Inferior parietal cortex (tissue), 1 donor: ENCODE measurements around the gene ZFP1.

Experiments
- DNase-seq: peaks from one replicate; pipeline ENCODE4 v3.0.0-alpha.2; 2016; ENCODE audit errors: extremely low spot score

Gene ZFP1

DNA sequence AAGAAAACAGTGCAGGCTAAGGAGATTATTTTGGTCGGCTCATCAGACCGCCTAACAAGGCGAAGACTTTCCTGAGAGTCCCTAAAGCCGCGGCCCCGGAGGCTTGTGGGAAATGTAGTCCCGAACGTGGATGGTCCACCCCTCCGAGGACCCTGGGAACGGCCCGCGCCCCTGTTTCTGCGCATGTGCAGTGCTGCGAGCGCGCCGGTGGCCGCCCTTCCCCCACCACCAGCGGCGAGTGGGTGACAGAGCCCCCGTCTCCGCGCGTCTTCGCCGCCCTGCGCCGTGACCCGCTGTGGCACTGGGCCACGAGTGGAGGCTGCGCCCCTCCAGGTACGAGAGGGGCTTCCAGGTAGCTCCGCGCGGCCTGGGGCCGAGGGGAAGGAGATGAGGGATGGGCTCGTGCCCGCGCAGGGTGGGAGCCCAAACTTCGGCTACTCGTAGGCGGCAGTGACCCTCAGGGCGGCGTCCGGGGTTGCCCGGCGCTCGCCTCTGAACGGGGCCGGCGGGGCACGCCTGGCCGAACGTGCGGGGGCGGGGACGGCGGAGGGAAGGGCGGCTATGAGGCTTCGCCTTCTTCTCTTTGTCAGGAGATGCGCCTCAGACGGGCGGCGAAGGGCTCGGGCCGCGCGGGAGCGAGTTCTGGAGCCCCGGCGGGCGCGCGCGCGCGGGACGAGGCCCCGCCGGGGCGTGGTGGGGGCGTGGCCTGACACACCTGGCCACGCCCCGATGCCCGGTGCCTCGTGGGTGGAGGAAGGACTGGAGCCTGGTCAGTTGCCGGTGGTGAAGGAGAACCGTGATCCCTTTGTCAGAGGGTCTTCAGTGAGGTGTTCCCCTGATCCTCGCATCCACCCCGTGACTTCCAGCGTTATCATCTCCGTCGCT lies at the start of gene ZFP1:
Gene ZFP1 (plus strand): TSS at position 214 of the 885 bp plus-strand sequence. CDS start 4,428 bp downstream, outside the sequence.
- DNase-seq: peak; percentile 96

DNA sequence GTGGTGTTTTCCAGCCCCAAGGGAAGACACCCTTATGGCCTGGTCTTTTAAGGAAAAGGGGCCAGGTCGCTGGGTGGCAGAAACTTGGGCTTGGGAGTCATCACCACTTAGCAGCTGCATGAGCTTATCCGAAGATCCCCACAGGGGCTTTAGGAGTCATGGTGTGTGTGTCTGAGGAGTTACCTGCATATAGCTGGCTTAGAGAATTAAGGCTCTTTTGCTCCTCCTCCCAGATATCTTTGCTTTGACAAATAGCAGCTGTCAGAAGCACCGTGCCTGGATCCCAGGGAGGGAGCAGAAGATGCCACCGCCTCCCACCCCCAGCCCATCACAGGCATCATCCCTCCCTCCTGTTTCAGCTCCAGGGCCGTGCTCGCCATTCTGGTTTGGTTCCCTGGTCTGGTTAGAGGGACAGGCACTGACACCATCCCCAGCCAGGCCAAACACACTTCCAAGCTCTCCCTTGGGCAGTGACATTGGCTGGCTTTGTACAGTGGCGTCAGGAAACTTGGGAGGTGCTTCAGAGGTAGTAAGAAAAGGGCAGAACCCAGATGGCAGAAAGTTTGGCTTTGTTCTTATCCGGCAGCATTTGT lies 49.2 kb upstream of the ZFP1 start:
- DNase-seq: no peak

DNA sequence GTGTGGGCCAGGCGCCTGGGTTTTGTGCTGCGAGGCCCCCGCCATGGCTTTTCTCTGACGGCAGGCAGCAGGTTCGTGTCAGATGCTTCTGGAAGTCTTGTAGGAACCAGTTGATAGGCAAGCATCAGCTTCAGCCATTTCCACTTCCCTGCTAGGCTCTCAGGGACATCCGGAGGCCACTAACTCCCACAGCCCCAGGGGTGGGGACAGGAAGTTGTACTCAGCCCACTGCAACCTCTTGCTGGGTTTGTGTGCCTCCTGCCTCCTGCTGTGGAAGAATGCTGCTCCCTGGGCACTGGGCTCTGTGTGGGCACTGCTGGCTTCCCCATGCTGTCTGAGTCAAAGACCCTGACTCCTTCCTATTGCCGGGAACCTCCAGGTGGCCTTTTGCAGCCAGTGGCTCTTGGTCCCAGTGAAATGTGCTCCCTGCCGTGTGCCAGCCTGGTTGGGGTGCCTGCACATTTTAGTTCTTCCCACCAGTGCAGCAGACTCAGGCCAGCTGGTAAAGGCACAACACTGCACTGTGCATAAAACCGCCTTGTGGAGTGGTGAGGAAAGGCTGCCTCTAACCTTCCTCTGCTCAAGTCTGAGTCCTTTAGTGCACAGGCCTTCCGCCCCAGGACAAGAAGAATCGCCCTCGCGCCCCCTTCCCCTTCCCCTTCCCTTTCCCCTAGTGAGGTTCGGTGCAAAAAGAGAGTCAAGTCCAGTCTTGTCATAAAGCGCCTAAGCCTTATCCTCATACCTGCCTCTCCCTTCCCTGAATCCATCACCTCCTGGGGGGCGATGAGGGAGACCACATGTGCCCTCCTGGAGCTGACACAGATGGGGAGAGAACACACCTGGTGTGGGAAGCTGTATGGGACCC lies 48.4 kb upstream of the ZFP1 start:
- DNase-seq: no peak

DNA sequence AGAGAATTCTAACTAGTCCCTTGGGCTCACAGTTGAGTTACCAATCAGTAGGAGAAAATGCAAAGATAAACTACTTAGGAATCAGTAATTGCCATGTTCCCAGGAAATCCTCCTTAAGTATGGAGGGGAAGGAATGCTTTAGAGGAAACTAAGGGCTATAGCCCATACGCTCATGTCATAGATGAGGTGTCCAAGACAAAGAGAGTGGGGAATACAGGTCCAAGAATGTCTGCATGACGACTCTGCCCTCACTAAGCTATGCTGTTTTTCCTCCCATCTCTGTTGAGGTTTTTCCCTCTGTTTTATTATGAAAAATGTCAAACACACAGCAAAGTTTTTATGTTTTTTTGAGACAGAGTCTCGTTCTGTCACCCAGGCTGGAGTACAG lies 47.7 kb upstream of the ZFP1 start:
- DNase-seq: no peak

DNA sequence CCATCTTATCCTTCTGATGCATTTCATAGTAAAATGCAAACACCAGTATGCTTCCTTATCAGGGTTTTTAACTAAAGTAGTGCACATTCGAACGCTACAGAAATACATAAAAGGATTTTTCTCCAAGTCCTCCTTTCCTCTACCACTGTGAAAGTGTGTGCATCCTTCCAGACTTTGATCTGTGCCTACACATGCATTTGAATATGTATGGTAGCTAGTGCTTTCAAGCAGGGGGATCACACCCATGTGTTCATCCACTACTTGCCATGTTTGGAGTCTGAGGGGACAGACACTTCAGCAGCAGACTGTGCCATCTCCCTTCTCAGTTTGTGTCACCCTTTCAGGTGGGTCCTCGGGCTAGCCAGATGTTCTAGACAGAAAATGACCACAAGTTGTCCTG lies 46.7 kb upstream of the ZFP1 start:
- DNase-seq: no peak

DNA sequence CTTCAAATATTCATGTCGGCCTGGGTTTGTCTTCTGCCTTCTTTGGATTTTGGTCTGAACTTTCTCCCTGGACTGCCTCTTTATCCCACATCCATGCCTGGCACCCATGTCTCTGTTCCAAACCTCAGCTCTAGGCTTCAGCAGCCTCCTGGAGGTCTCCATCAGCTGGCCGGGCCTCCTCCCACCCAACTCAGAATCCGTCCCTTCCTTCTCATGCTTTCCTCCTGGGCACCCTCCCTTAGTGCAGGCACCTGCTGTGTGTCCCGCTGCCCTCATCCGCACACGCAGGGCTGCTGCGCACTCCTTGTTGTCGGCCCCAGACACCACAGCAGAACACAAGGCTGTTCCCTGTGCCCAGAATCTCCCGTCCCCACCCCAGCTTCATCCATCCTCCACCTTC lies 45.7 kb upstream of the ZFP1 start:
- DNase-seq: no peak

DNA sequence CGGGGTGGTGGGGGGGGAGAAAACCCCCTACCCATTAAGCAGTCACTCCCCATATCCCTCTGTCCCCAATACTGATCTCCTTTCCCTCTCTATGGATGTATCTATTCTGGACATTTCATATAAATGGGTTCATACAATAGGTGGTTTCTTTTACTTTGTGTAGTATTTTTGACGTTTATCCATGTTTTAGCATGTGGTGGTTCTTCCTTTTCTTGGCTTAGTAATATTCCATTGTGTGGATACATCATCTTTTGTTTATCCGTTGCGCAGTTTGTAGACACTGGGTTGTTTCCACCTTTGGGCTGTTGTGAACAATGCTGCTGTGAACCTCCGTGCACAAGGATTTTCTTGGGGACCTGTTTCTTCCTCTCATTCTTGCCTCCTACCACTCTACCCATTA lies 44.3 kb upstream of the ZFP1 start:
- DNase-seq: no peak

DNA sequence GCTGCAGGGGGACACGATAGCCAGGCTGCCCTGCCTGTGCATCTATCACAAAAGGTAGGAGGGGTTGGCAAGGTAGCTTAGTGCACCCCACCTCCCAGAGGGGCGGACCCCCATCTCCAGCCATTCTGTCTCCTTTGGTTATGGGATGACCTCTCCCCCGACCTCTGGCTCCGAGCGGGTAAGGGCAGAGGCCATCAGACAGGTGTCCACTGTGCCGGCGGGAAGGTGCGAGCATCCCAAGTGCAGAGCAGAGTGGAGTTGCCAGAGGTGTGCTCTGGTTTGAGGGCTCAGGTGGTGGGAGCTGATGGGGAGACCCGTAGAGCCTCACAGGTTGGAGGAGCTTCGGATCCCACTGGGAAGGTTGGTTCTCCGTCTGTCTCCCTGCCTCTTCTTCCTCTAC lies 43.5 kb upstream of the ZFP1 start:
- DNase-seq: no peak

DNA sequence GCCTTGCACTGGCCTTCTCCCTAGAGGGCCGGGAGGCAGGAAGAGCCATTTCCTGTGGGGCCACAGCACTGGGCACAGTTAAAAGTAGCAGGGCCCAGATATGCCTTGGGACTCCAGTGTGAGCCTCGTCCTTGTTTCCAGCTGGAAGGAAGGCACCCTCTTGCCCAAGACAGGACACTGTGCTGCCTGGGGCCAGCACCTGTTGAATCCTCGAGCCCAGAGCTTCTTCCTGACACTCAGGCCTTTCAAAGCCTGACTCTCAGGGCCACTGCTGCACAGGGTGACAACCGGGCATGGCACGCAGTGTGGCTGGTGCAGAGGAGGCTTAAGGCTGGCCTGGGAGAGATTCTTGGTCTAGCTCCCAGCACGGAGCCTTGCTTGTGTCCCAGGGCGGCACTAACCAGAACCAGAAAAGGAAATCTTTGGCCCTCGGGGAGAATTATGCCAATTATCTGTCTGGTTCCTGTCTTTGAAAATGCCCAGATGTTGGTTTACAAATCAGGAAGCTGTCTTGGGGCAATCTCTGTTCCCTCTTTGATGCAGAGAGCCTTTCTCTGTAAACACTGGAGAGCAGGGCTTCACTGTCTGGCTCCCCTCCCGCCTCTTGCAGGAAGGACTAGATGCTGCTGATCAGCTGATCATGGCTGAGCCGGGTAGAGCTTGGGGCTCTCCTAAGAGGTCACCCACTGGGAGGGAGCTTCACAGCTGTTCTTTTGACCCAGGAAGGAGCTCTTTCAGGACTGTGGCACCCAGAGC lies 42.8 kb upstream of the ZFP1 start:
- no peak for DNase-seq

DNA sequence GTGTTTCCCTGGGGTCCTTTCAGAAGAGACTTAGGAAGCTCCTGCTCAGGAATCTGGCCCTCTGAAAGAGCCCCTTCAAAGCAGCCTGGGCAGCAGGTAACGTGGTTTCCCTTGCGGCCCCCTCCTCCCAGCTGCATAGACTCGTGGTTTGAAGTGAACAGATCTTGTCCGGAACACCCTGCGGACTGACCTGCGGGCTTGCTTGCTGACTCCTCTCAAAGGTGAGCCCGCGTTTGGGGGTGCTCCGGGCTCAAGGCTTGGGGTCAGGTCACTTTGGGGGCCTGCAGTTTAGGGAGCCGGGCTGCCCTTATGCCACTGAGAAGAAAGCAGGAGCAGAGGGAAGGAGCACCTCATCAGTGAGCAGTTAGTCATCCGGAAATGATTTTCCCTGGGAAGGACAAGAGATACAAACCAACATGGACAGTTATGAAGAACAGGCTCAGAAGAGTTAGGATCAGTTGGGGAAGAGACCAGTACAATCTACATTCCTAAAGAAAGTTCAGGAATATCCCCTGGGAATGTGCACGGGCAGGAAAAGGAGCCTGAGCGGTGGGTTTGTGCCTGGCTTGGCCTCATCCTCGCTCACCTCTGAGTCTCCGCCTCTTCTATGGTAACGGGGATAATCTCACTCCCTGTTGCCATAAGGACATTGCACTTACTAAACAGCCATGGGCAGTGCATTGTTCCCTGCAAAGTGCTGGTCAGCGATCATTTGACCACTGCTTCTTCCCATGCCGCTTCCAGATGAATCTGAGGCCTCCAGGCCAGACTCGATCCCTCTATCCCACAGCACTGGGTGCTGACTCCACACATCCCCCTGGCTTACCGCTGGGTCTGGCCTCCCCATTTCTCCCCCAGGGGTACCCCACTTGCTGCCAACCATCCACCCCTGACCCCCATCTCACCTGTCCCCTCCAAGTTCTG lies 41.7 kb upstream of the ZFP1 start:
- no peak for DNase-seq

DNA sequence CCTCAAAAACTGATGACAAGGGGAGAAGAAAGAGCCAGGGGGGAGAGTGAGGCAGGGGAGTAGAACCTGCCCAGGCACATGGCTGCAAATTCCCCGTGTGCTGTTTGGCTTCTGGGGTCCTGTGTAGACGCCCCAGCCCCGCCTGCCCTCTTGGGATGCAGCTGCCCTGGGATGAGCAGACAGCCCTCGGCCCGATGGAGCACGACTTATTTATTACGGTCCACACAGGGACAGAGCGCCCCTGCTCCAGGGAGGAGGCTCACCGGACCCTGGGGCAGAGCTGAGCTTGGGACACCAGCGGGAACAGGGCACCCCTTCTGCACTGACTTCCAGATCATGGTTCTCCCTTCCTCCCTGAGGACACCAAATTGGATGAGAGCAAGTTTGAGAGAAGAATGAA lies 40.8 kb upstream of the ZFP1 start:
- DNase-seq: no peak

DNA sequence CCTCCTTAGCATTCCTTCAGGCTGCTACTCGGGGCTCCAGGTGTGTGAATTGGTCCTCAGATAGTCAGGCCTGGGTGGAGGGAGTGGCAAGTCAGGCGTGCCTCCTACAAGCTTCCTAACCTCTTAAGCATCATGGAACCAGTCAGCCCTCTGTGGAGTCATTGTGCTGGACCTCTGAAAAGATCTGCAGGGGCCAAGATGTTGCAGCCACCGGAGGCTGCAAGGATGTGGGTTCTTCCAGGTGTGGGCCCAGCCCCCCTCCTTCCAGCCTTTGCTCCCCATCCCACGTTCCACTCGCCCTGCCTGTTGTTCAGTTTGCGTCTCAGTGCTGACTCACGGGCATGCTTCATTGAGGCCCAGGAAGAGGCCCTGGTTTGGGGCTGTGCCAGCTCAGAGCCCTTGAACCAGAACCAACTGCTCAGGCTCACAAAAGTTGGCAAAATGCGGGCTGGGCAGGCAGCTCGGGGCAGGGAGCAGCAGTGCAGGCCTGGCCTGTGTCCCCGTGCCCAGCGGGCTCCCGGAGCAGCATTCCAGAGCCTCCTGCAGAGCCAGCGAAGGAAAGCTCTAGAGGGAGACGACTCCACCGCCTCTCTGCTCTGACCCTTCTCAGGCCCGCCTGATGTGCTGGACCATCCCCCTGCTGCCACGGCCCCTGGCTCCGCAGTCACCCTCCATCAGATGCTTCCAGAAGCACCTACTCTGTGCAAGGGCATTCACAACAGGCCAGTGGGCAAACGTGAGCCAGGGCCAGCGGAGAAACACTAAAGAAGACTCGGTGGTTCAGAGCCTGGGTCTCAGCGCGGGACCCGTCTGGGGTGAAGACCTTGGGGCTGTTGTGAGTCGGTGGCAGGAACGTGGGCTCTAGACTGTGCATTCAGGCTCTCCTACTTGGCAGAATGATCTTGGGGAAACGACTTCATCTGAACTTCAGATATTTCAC lies 39.3 kb upstream of the ZFP1 start:
- peak; percentile 66 for DNase-seq

DNA sequence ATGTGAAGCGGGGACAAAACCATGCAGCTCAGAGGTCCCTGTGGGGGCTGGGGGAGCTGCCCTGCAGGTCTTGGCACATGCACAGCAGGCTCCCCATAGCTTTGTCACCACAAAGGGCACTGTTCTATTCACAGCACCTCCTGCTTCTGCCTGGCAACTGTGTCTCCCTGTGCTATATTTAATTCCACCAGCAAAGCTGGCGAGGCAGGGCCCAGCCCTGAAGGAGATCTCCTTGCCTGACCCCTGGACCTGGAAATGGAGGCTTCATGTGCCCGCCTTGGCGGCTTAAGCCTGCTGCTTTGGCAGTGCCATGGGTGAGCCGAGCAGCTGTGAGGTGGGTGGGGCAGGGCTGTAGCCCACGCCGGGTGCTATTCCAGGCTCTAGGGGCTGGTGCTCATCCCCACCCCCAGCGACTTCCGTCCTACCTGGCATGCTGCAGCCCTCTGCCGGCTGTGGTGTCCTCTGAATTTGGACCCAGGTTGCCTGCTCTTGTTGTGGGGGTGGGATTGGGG lies 38.5 kb upstream of the ZFP1 start:
- DNase-seq: no peak

DNA sequence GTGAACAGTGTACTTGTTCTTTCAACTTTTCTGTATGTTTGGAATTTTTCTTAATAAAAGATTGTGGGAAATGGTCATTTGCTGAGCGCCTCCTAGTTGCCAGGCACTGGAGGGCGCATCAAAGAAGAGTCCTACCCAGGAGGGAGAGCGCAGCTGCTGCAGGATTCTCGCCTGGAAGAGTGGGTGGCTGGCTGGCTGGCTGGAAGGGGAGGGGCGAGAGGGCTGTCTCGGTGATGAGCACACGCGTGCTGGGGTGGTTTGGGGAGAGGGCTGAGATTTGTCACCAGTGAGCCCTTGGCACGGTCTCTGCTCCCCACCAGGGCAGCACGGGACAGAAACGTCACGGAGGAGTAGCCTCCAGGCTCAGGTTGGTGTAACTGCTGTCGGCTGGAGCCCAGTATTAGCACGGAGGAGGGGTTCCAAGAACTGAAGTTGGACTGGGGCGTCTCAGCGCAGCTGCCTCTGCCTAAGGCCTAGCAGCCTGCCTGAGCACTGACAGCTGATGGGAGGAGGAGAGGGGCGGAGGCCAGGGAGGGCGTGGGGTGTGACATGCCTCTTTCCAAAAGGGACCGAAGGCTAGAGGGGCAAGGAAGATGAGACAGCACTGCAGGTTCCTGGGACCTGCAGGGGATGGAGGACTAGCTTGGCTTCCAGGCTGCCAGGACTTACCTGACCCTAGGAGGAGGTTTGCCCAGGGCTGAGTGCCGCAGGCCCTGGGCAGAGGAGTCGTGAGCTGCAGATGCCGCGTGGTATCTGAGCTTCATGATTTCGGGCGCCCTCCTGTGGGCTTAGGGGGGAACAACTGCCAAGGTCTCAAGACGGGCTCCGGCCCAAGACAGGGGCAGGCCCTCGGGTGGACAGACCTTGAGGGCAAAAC lies 37.4 kb upstream of the ZFP1 start:
- DNase-seq: peak; percentile 94

DNA sequence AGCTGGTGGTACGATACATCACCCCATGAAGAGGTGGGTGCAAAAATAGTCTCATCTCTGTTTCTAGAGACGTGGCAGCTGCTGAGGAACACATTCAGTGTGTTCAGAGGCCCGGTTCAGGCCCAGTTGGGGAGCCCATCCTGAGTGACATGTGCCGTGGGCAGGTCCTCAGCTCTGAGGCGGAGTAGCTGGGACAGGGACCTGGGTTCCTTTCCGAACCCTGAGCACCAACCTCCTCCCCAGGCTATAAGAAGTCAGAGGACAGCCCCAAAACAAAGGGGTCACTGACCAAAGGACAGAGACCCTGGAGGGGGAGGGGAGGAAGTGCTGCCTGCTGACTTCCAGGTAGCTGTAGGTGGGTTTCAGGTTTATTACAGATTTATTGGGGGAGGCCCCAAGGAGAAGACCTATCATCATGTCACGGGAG lies 36.8 kb upstream of the ZFP1 start:
- no peak for DNase-seq

DNA sequence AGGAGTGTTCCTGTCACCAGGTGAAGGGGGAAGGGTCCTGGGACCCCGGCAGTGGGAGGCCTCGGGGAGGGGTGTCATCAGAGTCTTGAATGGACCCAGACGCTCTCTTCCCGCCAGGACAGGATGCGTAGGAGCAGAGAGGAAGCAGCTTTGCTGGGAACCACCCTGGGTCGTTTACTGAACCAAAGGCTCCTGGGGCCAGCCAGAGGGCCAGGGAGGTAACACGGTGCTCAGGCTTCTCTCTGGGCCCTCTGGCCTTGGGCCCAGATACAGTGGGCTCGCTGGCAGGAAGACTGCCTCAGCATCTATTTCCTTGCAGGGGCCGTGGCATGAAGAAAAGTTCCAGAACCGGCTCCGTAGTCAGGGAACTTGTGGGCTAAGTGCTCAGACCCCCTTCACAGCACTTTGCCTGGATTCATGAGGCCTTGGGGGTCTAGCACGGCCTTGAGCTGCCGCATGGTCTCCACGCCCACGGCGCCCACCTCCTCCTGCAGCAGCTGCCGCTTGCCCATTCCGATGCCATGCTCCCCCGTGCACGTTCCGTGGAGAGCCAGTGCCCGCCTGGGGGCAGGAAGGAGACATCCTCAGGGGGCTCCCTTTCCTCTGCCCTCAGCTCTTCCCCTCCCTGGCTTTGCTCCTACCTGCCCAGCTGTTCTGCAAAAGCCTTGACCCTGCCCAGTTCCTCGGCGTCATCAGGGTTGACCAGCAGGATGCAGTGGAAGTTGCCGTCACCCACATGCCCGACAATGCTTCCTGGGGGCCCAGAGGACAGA lies 36.2 kb upstream of the ZFP1 start:
- no peak for DNase-seq

DNA sequence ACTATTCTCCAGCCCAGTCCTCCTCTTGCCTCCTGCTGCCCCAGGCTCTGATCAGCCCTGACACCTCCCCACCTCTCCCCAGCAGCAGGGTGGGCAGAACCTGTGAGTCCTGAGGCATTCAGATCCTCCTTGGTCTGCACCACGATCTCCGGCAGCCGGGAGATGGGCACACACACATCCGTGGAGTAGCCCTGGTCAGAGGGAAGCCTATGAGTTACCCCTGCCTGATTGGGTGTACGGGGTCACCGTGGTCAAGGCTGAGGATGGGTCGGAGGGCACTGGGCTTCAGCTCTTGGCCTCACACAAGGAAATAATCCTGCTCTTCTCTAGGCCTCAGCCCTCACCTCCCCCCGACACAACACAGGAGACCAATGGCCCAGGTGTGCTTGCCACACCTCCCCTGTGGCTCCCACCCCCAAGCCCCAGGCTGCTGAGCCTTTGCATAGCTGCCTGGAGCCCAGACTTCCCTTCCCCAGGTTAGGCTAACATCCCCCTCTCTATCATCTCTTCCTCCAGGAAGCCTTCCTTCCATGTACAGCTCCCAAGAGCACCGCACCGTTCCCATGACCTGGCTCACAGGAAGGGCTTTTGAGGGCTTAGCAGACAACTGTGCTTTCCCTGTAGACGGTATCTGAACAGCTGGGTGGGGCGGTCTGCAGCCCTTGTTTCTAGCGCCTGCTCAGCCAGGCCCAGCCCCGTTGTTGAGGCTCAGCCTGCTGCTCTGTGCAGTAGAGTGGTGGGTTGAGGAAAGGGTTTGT lies 35.4 kb upstream of the ZFP1 start:
- DNase-seq: no peak
